HG03060 (cell line): ENCODE results near the gene AKAP9.
"Not testable (repeated sequence)": the region's sequence is repeated elsewhere in the genome, so short reads cannot be mapped to it uniquely, and the experiment has no call there.

Experiments used
- ATAC-seq: cut with Tn5 transposase; IDR thresholded peaks from one replicate; pipeline ENCODE4 v1.9.1; 2021; ENCODE audit warnings: low read depth, moderate number of reproducible peaks; ENCODE audit not compliant: unreplicated experiment

AKAP9 gene

DNA sequence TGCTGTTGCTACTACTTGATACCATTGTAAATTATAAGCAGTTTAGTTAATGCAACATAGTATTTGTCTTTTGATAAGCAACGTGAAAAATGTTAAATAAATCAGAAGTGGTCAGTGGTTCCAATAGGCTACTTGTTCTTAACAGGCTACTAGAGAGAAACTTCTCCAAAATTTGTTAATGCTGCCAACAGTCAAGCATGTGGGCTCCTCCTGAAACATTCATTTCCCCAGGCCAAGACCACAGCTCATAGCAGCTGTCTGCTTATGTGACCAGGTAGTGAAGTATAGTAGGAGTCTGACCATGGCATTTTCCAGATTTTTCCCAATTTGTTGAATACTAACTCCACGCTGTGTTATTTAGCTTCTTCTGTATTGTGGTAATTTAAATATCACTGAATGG lies 112.7 kb downstream of the AKAP9 start:
- no peak for ATAC-seq

DNA sequence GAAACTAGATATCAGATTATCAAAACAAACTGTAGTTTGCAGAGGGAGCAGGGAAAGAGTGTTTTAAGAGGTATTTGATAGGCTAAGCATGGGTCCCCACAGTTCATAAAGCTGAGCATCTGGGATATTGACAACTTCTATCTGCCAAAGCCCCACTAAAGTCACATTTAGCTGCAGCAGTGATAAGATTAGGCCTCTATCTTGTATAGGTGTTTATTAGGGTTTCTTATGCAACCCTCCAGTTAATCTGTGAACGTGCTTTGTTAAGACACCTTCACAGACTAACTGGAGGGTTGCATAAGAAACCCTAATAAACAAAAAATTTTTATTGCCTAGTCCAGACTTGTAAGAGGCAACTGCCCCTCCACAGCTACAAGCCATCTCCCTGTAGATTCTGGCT lies 115.6 kb downstream of the AKAP9 start:
- no peak for ATAC-seq

DNA sequence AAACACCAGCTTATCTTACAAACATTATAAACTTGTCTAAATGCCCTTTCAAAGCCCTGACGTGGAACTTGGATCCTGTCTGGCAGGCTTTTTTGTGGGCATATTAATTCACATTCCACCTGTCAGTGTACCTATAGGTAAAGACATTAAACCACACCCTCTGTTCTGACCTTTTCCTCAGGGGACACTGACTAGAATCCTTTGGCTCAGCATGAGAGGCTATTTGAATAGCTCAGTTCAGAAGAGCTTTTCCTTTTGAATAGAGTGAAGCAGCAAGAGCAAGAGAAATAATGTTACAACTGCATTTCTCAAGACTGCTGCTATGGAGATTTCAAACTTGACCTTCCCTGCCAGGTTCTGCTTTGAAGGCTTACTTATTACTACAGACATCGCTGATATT lies 116.7 kb downstream of the AKAP9 start:
- no peak for ATAC-seq

DNA sequence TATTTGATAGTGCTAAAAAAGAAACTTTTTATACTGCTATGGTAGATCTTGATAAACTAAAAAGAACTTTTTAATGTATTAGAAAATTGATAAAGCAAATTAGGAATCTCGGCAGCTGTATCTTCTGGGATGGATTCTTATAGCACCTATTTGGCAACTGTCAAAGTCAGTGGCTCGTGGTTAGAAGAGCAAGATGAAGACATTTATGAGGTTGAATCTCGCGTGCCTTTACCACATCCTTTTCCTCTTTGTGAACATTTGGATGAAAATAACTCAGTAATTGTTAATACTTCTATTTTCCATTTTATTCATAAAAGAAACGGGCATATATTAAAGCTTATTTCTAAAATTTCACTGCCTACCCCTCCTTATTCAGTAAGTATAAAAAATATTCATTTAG lies 117.4 kb downstream of the AKAP9 start:
- ATAC-seq: no peak

DNA sequence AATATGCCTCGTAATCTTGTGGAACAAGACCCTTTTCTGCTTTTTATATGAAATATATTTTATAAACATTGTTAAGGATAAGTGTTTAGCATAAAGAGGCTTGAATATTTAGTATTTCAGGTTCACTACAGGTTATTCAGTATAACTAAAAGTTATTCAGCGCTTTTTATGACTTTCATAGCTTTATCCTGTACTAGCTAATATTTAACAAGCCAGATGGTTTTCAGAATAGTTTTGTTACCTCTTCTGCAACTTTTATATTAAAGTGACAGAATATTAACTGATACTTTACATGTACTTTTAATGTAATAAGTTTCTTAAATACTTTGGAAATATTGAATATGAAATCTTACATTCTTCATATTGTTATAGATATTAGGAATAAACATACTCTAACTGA lies 118.2 kb downstream of the AKAP9 start:
- no peak for ATAC-seq

DNA sequence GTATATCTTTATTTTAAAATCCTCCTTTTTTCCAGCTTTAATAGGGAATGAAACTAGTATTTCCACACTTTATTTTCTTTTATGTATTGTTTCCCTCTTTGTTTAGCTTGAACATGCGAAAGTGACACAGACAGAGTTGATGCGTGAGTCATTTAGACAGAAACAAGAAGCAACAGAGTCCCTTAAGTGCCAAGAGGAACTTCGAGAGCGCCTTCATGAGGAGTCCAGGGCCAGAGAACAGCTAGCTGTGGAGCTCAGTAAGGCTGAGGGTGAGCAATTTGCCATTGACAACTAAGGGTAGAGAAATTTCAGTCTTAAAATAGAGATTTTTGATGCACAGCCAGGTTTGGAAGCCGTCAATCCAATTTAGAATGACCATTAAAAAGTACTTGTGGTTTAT lies 120.5 kb downstream of the AKAP9 start:
- ATAC-seq: no peak

DNA sequence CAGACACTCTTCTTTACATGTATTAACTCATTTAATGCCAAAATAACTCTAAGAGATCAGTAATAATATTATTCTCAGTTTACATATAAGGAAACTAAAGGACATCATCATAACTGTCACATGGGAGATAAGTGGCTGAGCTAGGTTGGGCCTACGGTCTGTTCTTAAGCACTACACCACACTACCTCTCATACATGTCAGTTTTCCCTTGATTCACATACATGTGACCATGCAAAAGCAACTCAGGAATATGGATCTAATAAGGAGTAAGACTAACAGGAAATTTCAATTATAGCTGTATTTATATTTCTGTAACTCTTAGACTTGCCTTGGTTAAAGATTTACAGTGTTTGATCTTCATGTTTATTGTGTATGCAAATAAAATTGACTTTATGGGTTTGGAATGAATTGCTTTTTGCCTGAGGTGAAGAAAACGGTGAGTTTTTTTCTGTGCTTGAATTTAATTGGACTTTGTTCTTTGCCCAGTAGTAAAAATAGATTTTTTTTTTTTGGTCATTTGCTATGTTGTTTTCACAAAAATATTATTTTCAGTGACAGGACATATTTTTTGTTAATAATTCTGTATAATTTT lies 123.9 kb downstream of the AKAP9 start:
- ATAC-seq: no peak

DNA sequence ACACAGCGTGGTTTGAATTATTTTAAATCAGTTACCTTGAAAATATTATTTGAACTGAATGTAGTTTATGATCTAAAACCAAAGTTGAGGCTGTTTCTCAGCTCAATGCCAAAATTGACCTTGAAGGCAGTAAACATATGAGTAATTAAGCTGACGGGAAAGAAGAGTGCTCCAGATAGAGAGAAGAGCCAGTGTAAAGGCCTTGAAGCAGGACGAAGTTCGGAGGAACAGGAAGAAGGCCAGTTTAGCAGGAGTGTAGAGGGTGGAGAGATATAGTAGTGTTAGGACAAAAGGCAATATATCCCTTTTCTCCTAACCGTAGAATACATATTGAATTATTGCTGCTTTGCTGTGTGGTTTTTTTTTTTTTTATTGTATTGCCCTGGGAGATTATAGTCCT lies 130.4 kb downstream of the AKAP9 start:
- ATAC-seq: no peak

DNA sequence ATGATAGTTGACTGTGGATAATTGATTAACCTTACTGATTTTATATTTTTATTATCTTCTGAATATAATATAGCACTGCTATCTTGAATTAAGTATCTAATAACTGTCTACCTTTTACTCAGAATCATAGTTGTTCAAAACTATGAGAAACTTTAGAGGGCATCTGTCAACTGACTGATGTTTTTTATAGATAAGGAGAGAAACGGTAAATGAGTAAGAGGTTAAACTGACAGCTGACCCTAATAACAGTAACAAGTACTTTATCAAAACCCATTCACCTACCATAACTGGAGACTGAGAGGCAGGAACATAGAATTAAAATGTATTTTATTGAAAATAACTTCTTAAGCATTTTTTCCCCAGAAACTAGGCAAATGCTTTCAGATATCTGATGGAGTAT lies 131.5 kb downstream of the AKAP9 start:
- ATAC-seq: no peak

DNA sequence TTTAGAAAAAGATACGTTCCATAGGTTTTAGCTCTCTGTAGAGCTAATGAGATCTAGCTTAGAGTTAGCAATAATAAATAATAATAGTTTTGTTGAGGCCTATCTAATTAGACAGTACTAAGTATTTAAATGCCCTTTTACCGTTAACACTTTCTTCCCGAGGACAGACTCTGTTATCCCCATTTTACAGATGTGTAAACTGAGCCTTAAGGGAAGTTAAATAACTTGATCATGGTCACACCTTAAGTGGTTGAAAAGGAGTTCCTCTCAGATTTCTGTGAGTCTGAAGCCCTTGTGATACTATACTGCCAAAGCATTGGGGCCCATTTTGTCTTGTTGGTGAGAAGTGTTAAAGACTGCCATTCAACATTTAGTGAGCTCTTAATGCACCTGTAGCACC lies 132.0 kb downstream of the AKAP9 start:
- ATAC-seq: no peak

DNA sequence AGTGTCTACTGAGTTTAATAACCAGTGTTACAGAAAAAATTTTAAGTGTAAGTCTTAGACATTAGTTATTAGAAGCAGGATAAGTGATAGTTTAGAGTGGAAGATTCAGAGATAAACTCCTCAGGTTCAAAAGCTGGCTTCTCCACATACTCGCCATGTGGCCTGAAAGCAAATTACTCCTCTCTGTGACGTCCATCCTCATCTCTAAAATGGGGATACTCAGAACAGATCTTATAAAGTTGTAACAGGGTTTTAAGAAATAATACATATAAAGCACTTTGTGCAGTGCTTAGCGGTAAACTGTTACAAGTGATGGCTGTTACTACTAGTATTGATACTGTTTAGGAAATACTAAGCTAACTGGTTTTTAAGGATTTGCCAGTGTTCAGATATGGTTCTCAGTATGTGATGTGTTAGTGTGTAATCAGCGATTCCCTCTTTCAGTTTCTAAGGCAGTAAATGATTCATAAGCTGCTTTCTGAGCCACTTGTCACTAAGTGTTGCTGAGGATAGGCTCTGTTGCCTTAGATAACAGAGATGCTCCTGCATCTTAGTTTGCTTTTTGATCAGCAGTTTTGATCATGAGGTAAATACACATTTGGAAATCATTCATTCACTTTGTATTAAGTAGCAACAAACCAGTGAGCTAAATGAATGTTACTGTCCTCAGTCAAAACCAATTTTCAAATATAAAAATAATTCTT lies 134.9 kb downstream of the AKAP9 start:
- ATAC-seq: peak; percentile 86

DNA sequence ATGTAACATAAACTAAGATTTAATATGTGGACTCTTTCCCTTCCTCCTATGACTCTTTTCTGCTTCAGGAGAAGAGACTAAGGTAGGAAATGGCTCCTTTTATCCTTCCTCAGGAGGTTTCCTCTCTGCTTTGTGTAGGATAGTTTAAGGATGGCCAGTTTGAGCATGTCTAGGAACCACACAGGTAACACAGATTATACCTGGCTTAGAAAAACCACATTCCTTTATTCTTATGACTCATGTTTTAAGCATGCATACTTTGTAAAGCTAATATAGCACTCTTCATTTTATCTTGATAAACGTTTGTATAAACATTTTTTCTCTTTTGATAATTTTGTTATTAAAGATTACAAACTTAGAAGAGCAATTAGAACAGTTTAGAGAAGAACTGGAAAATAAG lies 135.8 kb downstream of the AKAP9 start:
- no peak for ATAC-seq

DNA sequence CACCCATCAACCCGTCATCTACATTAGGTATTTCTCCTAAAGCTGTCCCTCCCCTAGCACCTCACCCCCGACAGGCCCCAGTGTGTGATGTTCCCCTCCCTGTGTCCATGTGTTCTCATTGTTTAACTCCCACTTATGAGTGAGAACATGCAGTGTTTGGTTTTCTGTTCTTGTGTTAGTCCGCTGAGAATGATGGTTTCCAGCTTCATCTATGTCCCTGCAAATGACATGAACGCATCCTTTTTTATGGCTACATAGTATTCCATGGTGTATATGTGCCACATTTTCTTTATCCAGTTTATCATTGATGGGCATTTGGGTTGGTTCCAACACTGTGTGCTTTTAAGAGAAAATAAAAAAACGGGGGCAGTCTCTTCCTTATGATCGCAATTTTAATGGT lies 143.3 kb downstream of the AKAP9 start:
- ATAC-seq: not testable (repeated sequence)

DNA sequence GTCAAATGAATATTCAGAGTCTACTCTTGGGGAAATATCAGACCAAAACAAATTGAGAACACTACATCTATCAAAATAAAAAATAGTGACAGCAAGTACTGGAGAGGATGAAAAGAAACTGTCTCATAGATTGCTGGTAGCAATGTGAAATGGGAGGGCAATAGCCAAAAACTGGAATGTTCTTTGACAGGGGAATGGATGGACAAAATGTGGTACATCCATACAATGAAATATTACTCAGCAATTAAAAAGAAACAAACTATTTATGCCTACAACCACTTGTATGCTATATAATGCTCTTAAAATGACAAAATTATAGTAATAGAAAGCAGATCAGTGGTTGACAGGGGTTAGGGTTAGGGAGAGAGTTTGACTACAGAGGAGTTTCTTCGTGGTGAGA lies 147.6 kb downstream of the AKAP9 start:
- no peak for ATAC-seq

DNA sequence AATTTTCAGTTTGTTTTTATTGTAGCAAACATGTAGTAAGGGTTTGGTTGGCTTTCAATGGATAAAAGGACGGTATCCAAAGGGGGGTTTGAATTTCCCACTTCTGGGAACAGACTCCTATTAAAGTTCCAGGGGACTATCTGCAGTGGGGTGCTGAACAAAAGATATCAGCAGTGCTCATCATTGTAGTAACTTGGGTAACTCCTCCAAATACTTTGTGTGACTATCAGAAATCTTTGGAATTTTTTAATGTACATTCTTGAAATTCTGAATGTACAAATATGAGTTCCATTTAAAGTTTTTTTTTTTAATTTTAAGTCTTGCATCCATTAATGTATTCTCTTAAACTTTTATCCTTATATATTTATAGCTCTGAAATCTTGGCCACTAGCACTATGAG lies 151.5 kb downstream of the AKAP9 start:
- no peak for ATAC-seq

DNA sequence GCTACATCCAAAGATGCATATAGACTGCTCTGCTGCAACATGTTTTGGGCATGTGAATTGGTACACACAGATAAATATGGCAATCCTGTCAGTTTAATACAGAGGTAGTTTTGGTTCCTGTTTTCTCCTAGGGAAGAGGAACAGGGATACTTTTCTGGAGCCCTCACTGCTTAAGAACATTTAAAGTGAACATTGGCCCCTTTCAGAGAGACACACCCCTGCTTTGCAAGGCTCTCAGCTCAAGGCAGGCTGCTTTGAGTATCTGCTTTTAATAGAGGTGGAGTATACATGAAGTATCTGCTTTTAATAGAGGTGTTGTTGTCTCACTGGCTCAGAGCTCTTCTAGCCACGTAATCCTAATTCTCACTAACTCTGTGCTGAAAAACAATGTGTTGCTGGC lies 154.7 kb downstream of the AKAP9 start:
- ATAC-seq: no peak

DNA sequence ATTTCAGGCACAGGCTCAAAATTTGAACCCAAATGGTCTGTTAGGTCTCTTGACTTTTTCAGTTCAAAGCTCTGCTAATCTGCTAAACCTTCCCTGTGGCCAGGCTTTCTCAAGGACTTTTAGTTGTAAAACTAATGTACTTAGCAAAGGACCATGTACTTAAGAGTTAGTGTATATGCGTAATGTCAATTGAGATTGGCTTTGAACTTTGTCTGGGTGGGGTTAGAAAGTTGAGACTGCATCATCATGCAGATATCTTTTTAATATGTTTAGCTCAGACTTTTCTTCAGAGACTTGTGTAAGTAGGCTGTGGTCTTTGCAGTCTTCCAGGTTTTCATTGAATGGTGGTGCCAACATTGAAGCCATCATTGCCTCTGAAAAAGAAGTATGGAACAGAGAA lies 159.9 kb downstream of the AKAP9 start:
- ATAC-seq: no peak

DNA sequence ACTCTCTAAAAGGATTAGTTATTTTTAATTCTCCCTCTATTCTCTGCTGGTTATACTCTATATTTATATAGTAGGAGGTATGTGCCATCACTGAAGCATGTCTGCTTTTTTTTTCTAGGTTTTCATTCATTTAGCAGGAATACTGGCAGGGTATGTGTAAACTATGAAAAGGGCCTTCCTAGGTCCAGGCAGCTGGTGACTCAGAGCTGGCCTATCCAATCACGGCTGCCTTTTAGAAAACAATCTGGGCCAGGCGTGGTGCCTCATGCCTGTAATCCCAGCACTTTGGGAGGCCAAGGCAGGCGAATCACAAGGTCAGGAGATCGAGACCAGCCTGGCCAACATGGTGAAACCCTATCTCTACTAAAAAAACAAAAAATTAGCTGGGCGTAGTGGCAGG lies 162.2 kb downstream of the AKAP9 start:
- ATAC-seq: not testable (repeated sequence)

DNA sequence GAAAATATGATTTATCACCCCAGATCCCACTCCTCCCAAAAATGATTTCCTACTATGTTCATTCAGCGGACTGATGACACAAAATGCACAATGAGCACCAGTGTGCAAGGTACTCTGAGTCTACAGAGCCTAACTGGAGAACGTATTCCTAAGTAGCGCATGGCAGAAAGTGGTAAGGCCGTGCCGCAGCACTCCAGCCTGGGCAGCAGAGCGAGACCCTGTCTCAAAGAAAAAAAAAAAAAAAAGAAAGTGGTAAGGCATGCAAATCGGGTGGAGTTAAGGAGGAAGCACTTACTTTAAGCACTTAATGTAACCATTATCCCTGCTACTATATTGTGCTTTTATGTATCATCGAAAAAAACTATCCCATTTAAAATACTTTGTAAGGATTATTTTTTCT lies 168.2 kb downstream of the AKAP9 start:
- no peak for ATAC-seq

DNA sequence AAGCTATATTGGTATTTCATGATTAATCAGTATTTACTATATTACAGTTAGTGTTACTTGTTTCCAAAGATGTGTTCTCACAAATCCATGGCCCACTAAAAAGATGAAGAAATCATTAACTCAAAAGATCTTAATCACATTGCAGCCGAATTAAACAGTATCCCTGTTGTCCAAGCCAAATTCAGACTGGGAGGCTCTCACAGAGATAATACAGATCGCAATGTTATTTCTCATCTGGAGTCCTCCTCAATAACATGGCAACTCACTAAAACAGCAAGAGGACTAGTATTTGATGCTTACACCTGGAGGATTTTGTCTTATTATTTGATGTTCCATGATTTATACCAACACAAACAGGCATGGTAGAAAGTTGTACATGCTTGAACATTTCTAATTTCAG lies 170.2 kb downstream of the AKAP9 start:
- ATAC-seq: no peak

DNA sequence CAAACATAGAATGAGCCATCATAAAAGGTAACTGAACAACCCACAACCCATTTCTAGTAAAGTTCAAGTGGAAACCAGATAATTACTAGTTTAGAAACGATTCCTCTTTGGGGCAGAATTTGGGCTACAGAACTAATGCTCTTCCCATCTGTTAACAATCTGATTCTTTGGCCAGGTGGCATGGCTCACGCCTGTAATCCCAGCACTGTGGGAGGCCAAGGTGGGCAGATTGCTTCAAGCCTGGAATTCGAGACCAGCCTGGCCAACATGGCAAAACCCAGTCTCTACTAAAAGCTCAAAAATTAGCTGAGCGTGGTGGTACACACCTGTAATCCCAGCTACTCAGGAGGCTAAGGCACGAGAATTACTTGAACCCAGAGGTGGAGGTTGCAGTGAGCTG lies 175.2 kb downstream of the AKAP9 start:
- no peak for ATAC-seq

DNA sequence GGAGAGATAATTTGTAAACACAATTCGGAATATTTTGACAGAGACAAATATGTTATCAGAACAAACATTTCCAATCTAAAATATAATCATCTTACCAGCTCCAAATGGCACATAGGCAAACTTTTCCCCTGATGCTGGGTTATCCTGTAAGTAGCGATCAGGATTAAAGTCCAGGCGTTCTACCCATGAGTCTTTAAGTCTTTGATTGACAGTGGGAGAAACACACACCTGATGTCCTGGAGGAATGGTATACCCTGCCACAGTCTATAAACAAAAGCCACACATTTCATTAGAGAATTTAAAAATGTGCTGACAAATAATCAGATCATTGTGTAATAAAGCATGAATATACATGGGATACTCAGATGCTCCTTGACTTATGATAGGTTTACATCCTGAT lies 176.3 kb downstream of the AKAP9 start:
- ATAC-seq: no peak
